ENCODE measurements around the gene MYO7B. TPM values are rescaled to one million over a fixed set of nuclear protein-coding genes. Genes with fewer than 3 reads are reported as not detected.

MYO7B gene
- total RNA-seq, 1 experiment from 2014 or later: 28.0 TPM

- Histone ChIP-seq H3K9ac (ENCODE audit: low read length) (no peak overlapping the region), H3K4me3 (ENCODE audit: low read length) (no peak overlapping the region), H2AFZ (ENCODE audit: low read length) (no peak overlapping the region), H3K9me3 (ENCODE audit: low read length) (no peaks in the 10 kb centered on the region), H4K20me1 (ENCODE audit: low read length) (no peaks in the 10 kb centered on the region), H3K9me2 (replicated peaks; ENCODE audit: low read length) (peaks cover 6% of the 10 kb centered on the region; the same call in 1 of the 2 replicates), H3K4me2 (ENCODE audit: low read length) (0 out of 2 replicates have a peak overlapping the region, but pooled peaks have one; percentile 12), H3K79me2 (ENCODE audit: low read length) (peaks cover 1% of the 10 kb centered on the region), H3K4me1 (ENCODE audit: insufficient read depth, low read length) (peaks cover 29% of the 10 kb centered on the region), H3K27ac (ENCODE audit: low read length) (peak overlapping the region; percentile 45), H3K36me3 (ENCODE audit: low read depth, low read length) (no peaks in the 10 kb centered on the region), H3F3A (ENCODE audit: low read length, unreplicated experiment) (no peaks in the 10 kb centered on the region), H3K27me3 (ENCODE audit: low read length) (no peaks in the 10 kb centered on the region)
- BruUV-seq (replicated peaks): no TSS peak
- peak; percentile 31 for DNase-seq
- intact Hi-C loops (cut with micrococcal nuclease): no loop called here
- ATAC-seq: no peak
- POLR2A ChIA-PET (ENCODE audit: unreplicated experiment): no interaction called here
- no peak for TF ChIP-seq EZH2phosphoT487 (IDR thresholded peaks at IDR 0.05; ENCODE audit: borderline replicate concordance, low read length)
- CTCF ChIA-PET: no interaction called here
These were observed 4.2 kb upstream of the MYO7B start for GRCh38 chr2:127531221-127531648.

GRCh38 chr2:127532296-127532695 is 3.2 kb upstream of the MYO7B start:
- intact Hi-C loops (cut with micrococcal nuclease): no loop called here
- Histone ChIP-seq H3K4me1 (ENCODE audit: insufficient read depth, low read length) (peaks cover 23% of the 10 kb centered on the region), H3K9ac (ENCODE audit: low read length) (no peak overlapping the region), H3K4me3 (ENCODE audit: low read length) (no peak overlapping the region), H3K27ac (ENCODE audit: low read length) (no peak overlapping the region), H3K9me3 (ENCODE audit: low read length) (no peaks in the 10 kb centered on the region), H3K79me2 (ENCODE audit: low read length) (no peaks in the 10 kb centered on the region), H2AFZ (ENCODE audit: low read length) (no peak overlapping the region), H3K9me2 (replicated peaks; ENCODE audit: low read length) (peaks cover 6% of the 10 kb centered on the region; the same call in 1 of the 2 replicates), H3K4me2 (ENCODE audit: low read length) (no peak overlapping the region), H3F3A (ENCODE audit: low read length, unreplicated experiment) (no peaks in the 10 kb centered on the region), H3K36me3 (ENCODE audit: low read depth, low read length) (no peaks in the 10 kb centered on the region), H4K20me1 (ENCODE audit: low read length) (no peaks in the 10 kb centered on the region), H3K27me3 (ENCODE audit: low read length) (no peaks in the 10 kb centered on the region)
- no TSS peak for BruUV-seq (replicated peaks)
- ATAC-seq (no peak), DNase-seq (no peak)
- ChIA-PET CTCF (no interaction called here), POLR2A (ENCODE audit: unreplicated experiment) (no interaction called here)
- TF ChIP-seq CTCF (conservative IDR thresholded peaks at IDR 0.05; ENCODE audit: low read depth, low read length) (no peak), EZH2phosphoT487 (IDR thresholded peaks at IDR 0.05; ENCODE audit: borderline replicate concordance, low read length) (no peak), EZH2 (IDR thresholded peaks at IDR 0.05; ENCODE audit: low read length, unreplicated experiment) (no peak)

GRCh38 chr2:127535918-127536317 is 435 bp downstream of the MYO7B start:
- H3K9ac ChIP-seq (ENCODE audit: low read length): no peak overlapping the region
- DNase-seq (no peak), ATAC-seq (no peak)
- no peaks in the 10 kb centered on the region for H3K36me3 ChIP-seq (ENCODE audit: low read depth, low read length)
- no peaks in the 10 kb centered on the region for H3K9me3 ChIP-seq (ENCODE audit: low read length)
- ChIA-PET POLR2A (ENCODE audit: unreplicated experiment) (no interaction called here), CTCF (no interaction called here)
- H3K79me2 ChIP-seq (ENCODE audit: low read length): no peaks in the 10 kb centered on the region
- H2AFZ ChIP-seq (ENCODE audit: low read length): no peak overlapping the region
- intact Hi-C loops (cut with micrococcal nuclease): no loop called here
- no TSS peak for BruUV-seq (replicated peaks)
- no peaks in the 10 kb centered on the region for H4K20me1 ChIP-seq (ENCODE audit: low read length)
- H3K27me3 ChIP-seq (ENCODE audit: low read length): no peaks in the 10 kb centered on the region
- no peak overlapping the region for H3K4me2 ChIP-seq (ENCODE audit: low read length)
- no peaks in the 10 kb centered on the region for H3F3A ChIP-seq (ENCODE audit: low read length, unreplicated experiment)
- no peak overlapping the region for H3K27ac ChIP-seq (ENCODE audit: low read length)
- peaks cover 6% of the 10 kb centered on the region; the same call in 1 of the 2 replicates for H3K9me2 ChIP-seq (replicated peaks; ENCODE audit: low read length)
- H3K4me3 ChIP-seq (ENCODE audit: low read length): no peak overlapping the region
- peaks cover 3% of the 10 kb centered on the region for H3K4me1 ChIP-seq (ENCODE audit: insufficient read depth, low read length)
- TF ChIP-seq CTCF (conservative IDR thresholded peaks at IDR 0.05; ENCODE audit: low read depth, low read length) (no peak), EZH2phosphoT487 (IDR thresholded peaks at IDR 0.05; ENCODE audit: borderline replicate concordance, low read length) (no peak), EZH2 (IDR thresholded peaks at IDR 0.05; ENCODE audit: low read length, unreplicated experiment) (no peak)
